BJ (cell line): ENCODE results near the gene MYO15B. TPM values are rescaled to one million over a fixed set of nuclear protein-coding genes. Genes with fewer than 3 reads are reported as not detected.

Experiments
- CTCF ChIA-PET: fragments of 350-600 bp; formaldehyde crosslinking; extraction: SDS; loops from one replicate; lab custom pipeline; 2021; ENCODE audit warnings: antibody characterized with exemption, inconsistent platforms; lab: Yijun Ruan, JAX
- POLR2A ChIA-PET: fragments of 300-600 bp; sonication (Branson Sonifier 250); formaldehyde crosslinking; extraction: SDS; loops from one replicate; lab custom pipeline; 2021; ENCODE audit warnings: antibody characterized with exemption; lab: Charles Lee
- DNase-seq: peaks from one replicate; pipeline ENCODE4 v3.0.0-alpha.2; 2011; ENCODE audit warnings: low read depth
- H3K27me3 ChIP-seq: 2 replicates; pipeline ENCODE4 v1.6.0; 2011; ENCODE audit warnings: low read length; ENCODE audit not compliant: control insufficient read depth, insufficient read depth
- H3K36me3 ChIP-seq: 2 replicates; pipeline ENCODE4 v1.5.1; 2011; ENCODE audit warnings: low read length; ENCODE audit not compliant: control insufficient read depth, insufficient read depth
- H3K4me3 ChIP-seq: 2 replicates; pipeline ENCODE4 v1.5.1; 2011; ENCODE audit warnings: low read depth, mild to moderate bottlenecking, control low read depth, low read length
- CTCF ChIP-seq: IDR thresholded peaks from 2 replicates; pipeline ENCODE4 v1.5.1; 2011; ENCODE audit warnings: low read depth, mild to moderate bottlenecking, control low read depth, inconsistent platforms, low read length, moderate library complexity; ENCODE audit not compliant: insufficient read depth
- polyA plus RNA-seq: library from polyadenylated mRNA; depleted of rRNA; stranded (reverse); fragments of >200 nt; gene quantifications from 2 replicates; pipeline ENCODE4 v1.2.3, GENCODE V29; 2011

MYO15B gene
- polyA plus RNA-seq, 1 experiment = 1.3 TPM

GRCh38 chr17:75639327-75639726 is 51.7 kb downstream of the MYO15B start:
- no peak overlapping the region for H3K4me3 ChIP-seq
- ChIA-PET CTCF (interaction anchor here (21.7 kb wide), 1 partner anchor 109 kb away, joined by 502 read pairs; no protein-coding TSS in a partner anchor), POLR2A (no interaction called here)
- no peaks in the 10 kb centered on the region for H3K27me3 ChIP-seq
- DNase-seq = no peak
- peaks cover 3% of the 10 kb centered on the region for H3K36me3 ChIP-seq
- TF ChIP-seq CTCF = no peak

GRCh38 chr17:75639771-75640555 is 52.4 kb downstream of the MYO15B start:
- peaks cover 3% of the 10 kb centered on the region for H3K36me3 ChIP-seq
- ChIA-PET CTCF (interaction anchor here (21.7 kb wide), 1 partner anchor 108 kb away, joined by 502 read pairs; no protein-coding TSS in a partner anchor), POLR2A (no interaction called here)
- no peak for TF ChIP-seq CTCF
- DNase-seq = no peak
- H3K4me3 ChIP-seq = no peak overlapping the region
- no peaks in the 10 kb centered on the region for H3K27me3 ChIP-seq

- ChIA-PET POLR2A (no interaction called here), CTCF (interaction anchor here (7.7 kb wide), 1 partner anchor 7 kb away, joined by 96 read pairs; the partner anchor contains the start of gene SMIM5)
- no peaks in the 10 kb centered on the region for H3K27me3 ChIP-seq
- H3K4me3 ChIP-seq = no peak overlapping the region
- H3K36me3 ChIP-seq = peaks cover 3% of the 10 kb centered on the region; the same call in 1 of the 2 replicates
- no peak for TF ChIP-seq CTCF
- DNase-seq = no peak
Measured at GRCh38 chr17:75640556-75641119, 53.0 kb downstream of the MYO15B start.

- ChIA-PET CTCF (interaction anchor here (2.6 to 7.7 kb wide), 2 partner anchors 8 to 108 kb away, joined by 14 to 96 read pairs; partner anchors contain the start of gene SMIM5), POLR2A (no interaction called here)
- DNase-seq = no peak
- Histone ChIP-seq H3K27me3 (no peaks in the 10 kb centered on the region), H3K4me3 (no peak overlapping the region), H3K36me3 (peaks cover 1% of the 10 kb centered on the region; the same call in 1 of the 2 replicates)
- no peak for TF ChIP-seq CTCF
Measured at GRCh38 chr17:75641343-75641742, 53.7 kb downstream of the MYO15B start.

- H3K4me3 ChIP-seq = no peak overlapping the region
- H3K36me3 ChIP-seq = peaks cover 1% of the 10 kb centered on the region; the same call in 1 of the 2 replicates
Measured at GRCh38 chr17:75642182-75642783, 54.7 kb downstream of the MYO15B start.

More at GRCh38 chr17:75642182-75642783, 54.7 kb downstream of the MYO15B start:
- TF ChIP-seq CTCF = no peak
- no peaks in the 10 kb centered on the region for H3K27me3 ChIP-seq
- ChIA-PET POLR2A (interaction anchor here (0.6 kb wide), 1 partner anchor 166 kb away, joined by 30 read pairs; no protein-coding TSS in a partner anchor), CTCF (interaction anchor here (2.6 to 7.7 kb wide), 3 partner anchors 9 to 107 kb away, joined by 14 to 96 read pairs (median 19); partner anchors contain the start of gene SMIM5)
- no peak for DNase-seq
